HG03135 (cell line): ENCODE data around the gene RASD2.

Experiments used
- ATAC-seq: cut with Tn5 transposase; IDR thresholded peaks from one replicate; pipeline ENCODE4 v1.9.1; 2021; ENCODE audit warnings: mild to moderate bottlenecking, moderate library complexity; ENCODE audit not compliant: unreplicated experiment

Gene RASD2

DNA sequence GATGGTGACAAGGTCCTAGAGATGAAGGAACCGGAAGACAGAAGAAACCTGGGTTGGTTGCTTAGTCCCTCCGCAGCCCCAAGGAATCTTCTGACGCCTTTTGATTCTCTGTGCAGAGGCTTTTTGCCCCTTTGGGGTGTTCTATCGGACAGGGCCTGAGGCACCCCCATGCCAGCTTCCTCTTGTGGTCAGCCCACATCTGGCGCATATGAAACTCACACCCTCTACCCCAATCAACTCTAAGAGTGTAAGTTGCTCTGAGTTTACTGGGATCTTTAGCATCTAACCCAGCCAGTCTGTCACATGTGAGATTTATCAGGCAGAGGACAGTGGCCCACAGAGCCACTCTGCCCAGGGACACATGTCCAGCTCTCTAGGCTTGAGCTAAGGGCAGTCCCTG lies 17.4 kb downstream of the RASD2 start:
- ATAC-seq = no peak

GRCh38 chr22:35558719-35559118 lies 18.1 kb downstream of the RASD2 start:
- ATAC-seq = no peak

DNA sequence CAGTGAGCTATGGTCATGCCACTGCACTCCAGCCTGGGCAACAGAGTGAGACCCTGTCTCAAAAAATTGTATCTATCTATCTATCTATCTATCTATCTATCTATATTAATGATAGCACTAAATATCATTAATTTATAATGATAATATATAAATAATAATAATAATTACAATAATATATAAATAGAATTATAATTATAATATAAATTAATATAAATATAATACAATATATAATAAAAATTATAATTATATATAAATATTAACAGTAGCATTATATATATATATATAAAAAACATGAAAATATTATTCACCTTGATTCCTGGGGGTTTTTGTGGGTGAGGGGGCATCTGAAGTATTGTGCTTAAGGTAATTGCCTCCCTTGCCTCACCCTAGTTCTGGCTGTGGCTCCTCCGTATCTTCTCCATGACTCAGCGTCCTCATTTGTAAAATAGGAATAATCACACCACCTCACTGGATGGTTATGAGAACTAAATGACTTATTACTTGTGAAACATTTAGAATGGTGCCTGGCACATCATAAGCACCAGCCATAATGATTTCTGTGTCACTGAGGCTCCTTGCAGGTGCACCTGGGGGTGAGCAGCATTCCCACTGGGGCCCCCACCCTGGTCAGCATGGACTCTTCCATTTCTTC lies 18.8 kb downstream of the RASD2 start:
- ATAC-seq = no peak

- no peak for ATAC-seq
Observed at GRCh38 chr22:35560366-35560765, 19.7 kb downstream of the RASD2 start.

- no peak for ATAC-seq
Observed at GRCh38 chr22:35560824-35561223, 20.2 kb downstream of the RASD2 start.

- ATAC-seq = no peak
Observed at GRCh38 chr22:35561796-35562526, 21.3 kb downstream of the RASD2 start.

- no peak for ATAC-seq
Observed at GRCh38 chr22:35563211-35563610, 22.6 kb downstream of the RASD2 start.

DNA sequence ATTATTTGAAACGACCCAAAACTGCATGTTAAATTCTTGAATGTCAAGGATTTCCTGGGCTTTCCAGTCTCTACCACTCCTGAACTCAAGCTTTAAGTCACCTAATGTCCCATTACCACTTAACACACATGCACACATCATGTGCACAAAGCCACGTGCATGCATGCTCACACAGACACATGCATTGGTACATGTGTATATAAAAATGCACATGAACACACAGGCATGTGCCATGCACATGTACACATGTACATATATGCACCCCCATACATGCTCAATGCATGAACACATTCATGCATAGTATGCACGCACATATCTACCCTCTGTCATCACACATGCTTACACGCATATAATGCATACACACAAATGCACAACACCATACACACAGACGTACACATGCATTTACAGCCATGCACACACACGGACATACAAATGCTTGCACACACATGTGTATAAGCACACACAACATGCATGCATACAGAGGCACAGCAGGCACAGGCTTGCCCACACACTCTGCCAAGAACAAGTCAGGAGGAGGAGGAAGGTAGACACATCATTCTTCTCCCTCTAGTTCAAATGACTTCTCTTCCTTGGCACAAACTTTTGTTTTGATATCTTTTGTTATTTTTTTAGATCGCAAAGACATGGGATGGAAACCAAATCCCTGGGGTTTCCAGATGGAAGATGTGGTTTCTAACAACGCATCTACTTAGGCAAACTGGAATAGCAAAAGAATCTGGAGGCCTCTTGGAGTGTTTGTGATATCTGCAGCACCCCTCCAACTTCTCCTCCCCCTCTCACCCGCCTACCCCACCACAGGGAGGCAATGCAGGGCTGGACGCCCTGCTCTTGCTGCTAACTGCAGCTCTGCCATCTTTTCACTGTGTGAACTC lies 24.6 kb downstream of the RASD2 start:
- ATAC-seq = no peak

GRCh38 chr22:35567351-35568141 lies 26.9 kb downstream of the RASD2 start:
- no peak for ATAC-seq

DNA sequence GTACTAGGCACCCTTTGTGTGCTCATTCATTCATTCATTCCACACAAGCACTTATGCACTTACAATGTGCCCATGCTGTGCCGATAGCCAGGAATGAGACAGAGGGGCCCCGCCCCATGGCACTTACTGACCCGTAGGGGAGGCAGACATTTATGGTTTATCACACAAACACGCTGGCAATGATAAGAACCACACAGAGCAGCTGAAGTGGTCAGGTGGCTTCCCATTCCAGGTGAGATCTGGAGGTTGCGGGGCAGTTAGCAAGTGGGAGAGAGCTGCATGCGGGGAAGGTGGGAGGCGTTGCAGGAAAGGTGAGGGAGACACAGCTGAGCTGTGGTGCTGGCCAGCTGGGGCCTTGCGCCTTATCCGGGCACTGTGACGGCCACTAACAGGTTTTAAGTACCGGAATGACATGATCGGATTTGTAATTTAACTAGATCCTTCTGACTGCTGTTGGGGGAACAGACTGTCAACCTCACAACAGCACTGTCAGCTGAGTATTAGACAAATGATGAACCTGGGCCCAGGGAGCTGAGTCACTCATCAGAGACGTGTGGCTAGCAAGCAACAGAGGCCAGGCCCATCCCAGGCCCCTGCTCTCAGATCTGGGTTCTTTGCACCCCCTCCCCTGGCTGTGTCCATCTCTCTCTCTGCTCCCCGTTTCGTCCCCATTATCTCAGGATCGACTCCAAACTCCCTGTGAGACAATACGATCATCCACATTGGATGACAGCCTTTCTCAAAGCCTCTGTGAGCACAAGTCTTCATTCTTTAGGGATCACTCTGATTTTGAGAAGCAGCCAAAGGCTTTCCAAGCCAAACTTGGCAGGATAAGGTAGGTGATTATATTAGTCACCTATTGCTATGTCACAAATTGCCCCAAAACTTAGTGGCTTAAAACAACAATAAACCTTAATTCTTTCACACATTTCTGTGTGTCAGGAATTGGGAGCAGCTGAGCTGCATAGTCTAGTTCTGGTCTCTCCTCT lies 28.4 kb downstream of the RASD2 start:
- ATAC-seq = no peak

GRCh38 chr22:35569916-35570315 lies 29.3 kb downstream of the RASD2 start:
- ATAC-seq = no peak

DNA sequence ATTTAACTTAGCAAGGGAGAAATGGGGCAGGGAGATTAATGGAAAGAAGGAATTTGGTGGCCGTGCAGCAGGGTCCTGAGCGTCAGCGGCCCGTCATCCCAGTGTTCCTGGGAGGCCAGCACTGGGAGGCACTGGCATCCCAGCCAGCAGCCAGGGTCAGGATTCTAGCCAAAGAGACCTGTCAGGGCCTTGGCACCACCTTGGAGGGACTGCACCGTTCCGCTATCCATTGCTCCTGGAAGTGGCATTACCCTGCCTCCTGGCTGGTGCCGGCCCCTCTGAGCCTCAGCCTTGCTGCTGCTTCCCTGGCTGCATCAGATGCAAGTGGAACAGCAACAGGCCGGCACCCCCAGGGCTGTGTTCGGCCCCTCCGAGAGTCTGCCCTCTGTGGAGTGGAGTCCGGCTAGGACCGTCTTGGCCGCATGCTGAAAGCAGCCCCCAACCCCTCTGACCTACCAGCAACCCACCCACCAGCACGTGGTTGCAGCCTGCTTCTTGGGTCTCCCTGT lies 30.1 kb downstream of the RASD2 start:
- ATAC-seq = no peak

DNA sequence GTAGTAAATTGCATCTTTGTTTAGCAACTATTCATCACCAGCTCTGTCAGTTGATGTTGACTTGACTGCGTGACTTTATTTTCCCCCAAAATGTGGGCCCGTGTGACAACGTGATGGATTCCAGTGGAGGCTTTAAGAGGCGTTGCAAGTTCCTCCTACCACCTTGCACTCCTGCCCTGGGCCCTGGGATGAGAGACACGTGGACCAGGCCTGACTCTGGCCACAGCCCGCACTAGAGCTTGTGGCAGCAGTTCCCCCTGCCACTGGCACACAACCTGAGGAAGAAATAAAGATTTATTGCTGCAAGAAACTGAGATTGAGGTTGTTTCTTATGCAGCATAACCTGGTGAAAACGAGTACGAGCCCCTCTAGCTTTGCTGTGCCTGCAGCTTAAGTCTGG lies 31.9 kb downstream of the RASD2 start:
- no peak for ATAC-seq

DNA sequence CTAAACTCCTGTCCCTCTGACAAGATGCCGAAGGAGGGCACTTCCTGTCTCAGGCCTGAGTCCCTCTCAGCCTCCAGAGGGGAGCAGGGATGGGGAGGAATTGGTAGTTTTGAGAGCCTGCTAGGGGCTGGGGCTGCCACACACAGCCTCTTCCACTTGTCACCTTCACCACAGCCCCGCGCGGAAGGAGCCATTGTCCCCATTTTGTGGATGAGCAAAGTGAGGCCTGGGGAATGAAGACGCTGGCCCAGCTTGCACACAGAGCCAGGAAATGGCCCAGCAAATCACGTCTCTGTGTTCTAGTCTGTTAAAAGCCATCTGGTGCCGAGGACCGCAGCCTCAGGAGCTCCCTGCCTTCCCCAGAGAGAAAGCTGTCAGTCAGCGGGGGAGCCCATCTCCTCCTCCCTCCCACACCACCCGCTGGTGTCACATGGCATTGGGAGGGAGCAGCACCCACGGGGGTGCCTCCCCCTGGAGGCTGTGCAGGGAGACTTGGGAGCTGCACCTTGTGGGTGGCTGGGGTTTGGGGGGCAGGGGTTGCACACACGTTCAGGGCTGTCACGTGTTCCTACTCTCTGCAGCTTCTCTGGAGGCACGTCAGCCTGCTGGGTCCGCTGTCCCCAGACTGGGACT lies 34.6 kb downstream of the RASD2 start:
- ATAC-seq = no peak

DNA sequence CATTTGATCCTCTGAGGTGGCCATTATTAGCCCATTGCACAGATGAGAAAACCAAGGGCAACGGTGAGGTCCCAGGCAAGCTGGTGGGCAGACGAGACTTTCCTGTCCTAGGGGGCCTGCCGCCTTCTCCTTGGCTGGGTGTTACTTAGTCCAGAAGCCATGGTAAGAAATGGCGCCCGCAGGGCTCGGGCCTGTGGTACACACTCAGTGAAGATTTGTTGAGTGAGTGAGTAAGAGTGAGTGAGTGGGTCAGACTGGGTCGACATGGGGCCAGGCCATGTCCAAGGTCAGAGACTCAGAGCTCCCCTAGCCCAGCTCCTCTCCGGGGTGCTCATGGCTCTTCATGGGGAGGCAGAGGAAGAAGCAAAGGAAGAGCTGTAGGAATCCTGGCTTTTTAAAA lies 36.0 kb downstream of the RASD2 start:
- no peak for ATAC-seq

- no peak for ATAC-seq
Observed at GRCh38 chr22:35577799-35578659, 37.4 kb downstream of the RASD2 start.

GRCh38 chr22:35578836-35579575 lies 38.4 kb downstream of the RASD2 start:
- ATAC-seq = no peak
